ENCODE measurements around the gene MAOB.

GRCh38 chrX:43878906-43879526 is 3.2 kb downstream of the MAOB start:
- TF ChIP-seq EP300 (IDR thresholded peaks at IDR 0.05) (no peak), POLR2A (IDR thresholded peaks at IDR 0.05) (no peak)
